Cardiac muscle cell (in vitro differentiated cells and primary cell): ENCODE results near the gene DNAH6. TPM values are rescaled to one million over a fixed set of nuclear protein-coding genes. Genes with fewer than 3 reads are reported as not detected.

Experiments
- DNase-seq, 2 donors: peaks; one replicate each; pipeline versions ENCODE4 v3.0.0 to v3.0.0-alpha.2; 2010 to 2017; ENCODE audit warnings: low read depth in 1 of 2, low spot score in 1 of 2
- H3K27ac ChIP-seq: fragments of 200-600 bp; sonication (generic); 2 replicates; pipeline ENCODE4 v1.5.1; 2016
- H3K27me3 ChIP-seq: fragments of 200-600 bp; sonication (generic); 2 replicates; pipeline ENCODE4 v1.6.0; 2016; ENCODE audit warnings: control low read depth
- H3K36me3 ChIP-seq: fragments of 200-600 bp; sonication (generic); 2 replicates; pipeline ENCODE4 v1.5.1; 2016; ENCODE audit warnings: control low read depth
- H3K4me1 ChIP-seq: fragments of 200-600 bp; sonication (generic); 2 replicates; pipeline ENCODE4 v1.8.1; 2017; ENCODE audit warnings: low read depth, mild to moderate bottlenecking, mixed run types
- H3K4me3 ChIP-seq: fragments of 200-600 bp; sonication (generic); 2 replicates; pipeline ENCODE4 v1.5.1; 2016; ENCODE audit warnings: mild to moderate bottlenecking
- H3K9me3 ChIP-seq: fragments of 200-600 bp; sonication (generic); 2 replicates; pipeline ENCODE4 v1.5.1; 2017; ENCODE audit warnings: low read depth, mild to moderate bottlenecking, control low read depth
- CTCF ChIP-seq: IDR thresholded peaks from 2 replicates; pipeline ENCODE4 v1.5.1; 2012; ENCODE audit warnings: low read depth, mild to moderate bottlenecking, low read length
- polyA plus RNA-seq: library from polyadenylated mRNA; unstranded; fragments of >200 nt; fragmentation: Nextera tagmentation; extraction: Ambion mirVana; gene quantifications from 2 replicates; pipeline ENCODE4 v1.2.1, GENCODE V29; 2016
- total RNA-seq: library from RNA; depleted of rRNA; stranded (reverse); fragments of >200 nt; gene quantifications from 2 replicates; pipeline ENCODE4 v1.2.3, GENCODE V29; 2016

Gene DNAH6
- total and polyA plus RNA-seq, 2 experiments from 2014 or later, result 0.66 to 0.73 TPM

- no peaks in the 10 kb centered on the region for H3K4me1 ChIP-seq
- no peak for TF ChIP-seq CTCF
These were observed 322.3 kb downstream of the DNAH6 start for GRCh38 chr2:84838434-84839145.

GRCh38 chr2:84839851-84840250 lies 323.6 kb downstream of the DNAH6 start:
- no peaks in the 10 kb centered on the region for H3K9me3 ChIP-seq
- H3K36me3 ChIP-seq, result no peaks in the 10 kb centered on the region
- TF ChIP-seq CTCF, result no peak
- DNase-seq, result no peak
- H3K4me3 ChIP-seq, result no peak overlapping the region
- no peak overlapping the region for H3K27ac ChIP-seq
- H3K4me1 ChIP-seq, result no peaks in the 10 kb centered on the region
- no peaks in the 10 kb centered on the region for H3K27me3 ChIP-seq

More at GRCh38 chr2:84838434-84839145, 322.3 kb downstream of the DNAH6 start:
- DNase-seq, result no peak
- no peaks in the 10 kb centered on the region for H3K36me3 ChIP-seq
- no peak overlapping the region for H3K4me3 ChIP-seq
- H3K27me3 ChIP-seq, result no peaks in the 10 kb centered on the region
- no peaks in the 10 kb centered on the region for H3K9me3 ChIP-seq
- H3K27ac ChIP-seq, result no peak overlapping the region

GRCh38 chr2:84840306-84840705 lies 324.0 kb downstream of the DNAH6 start:
- no peak overlapping the region for H3K4me3 ChIP-seq
- H3K4me1 ChIP-seq, result no peaks in the 10 kb centered on the region
- H3K27ac ChIP-seq, result no peak overlapping the region
- no peaks in the 10 kb centered on the region for H3K9me3 ChIP-seq
- no peak for TF ChIP-seq CTCF
- peak; percentile 7 to 10 for DNase-seq
- H3K27me3 ChIP-seq, result no peaks in the 10 kb centered on the region
- H3K36me3 ChIP-seq, result no peaks in the 10 kb centered on the region

- Histone ChIP-seq H3K27me3 (no peaks in the 10 kb centered on the region), H3K27ac (no peak overlapping the region), H3K4me1 (no peaks in the 10 kb centered on the region), H3K36me3 (no peaks in the 10 kb centered on the region), H3K9me3 (no peaks in the 10 kb centered on the region), H3K4me3 (no peak overlapping the region)
- no peak for DNase-seq
- no peak for TF ChIP-seq CTCF
These were observed 325.3 kb downstream of the DNAH6 start for GRCh38 chr2:84841577-84841976.

GRCh38 chr2:84844141-84844540 lies 327.8 kb downstream of the DNAH6 start:
- Histone ChIP-seq H3K27me3 (no peaks in the 10 kb centered on the region), H3K4me1 (no peaks in the 10 kb centered on the region), H3K27ac (no peak overlapping the region), H3K36me3 (no peaks in the 10 kb centered on the region), H3K9me3 (no peaks in the 10 kb centered on the region), H3K4me3 (no peak overlapping the region)
- DNase-seq, result no peak
- no peak for TF ChIP-seq CTCF
